GM18505 (cell line): Measurements from ENCODE around the gene SH3RF2.

Experiments used
- ATAC-seq: cut with Tn5 transposase; IDR thresholded peaks from one replicate; pipeline ENCODE4 v1.9.1; 2021; ENCODE audit not compliant: unreplicated experiment
- POLR2A ChIP-seq: IDR thresholded peaks from 4 replicates; pipeline ENCODE4 v1.6.1; 2011; ENCODE audit warnings: borderline replicate concordance; ENCODE audit not compliant: insufficient read depth, insufficient read length; ENCODE audit errors: extremely low read depth

The SH3RF2 gene

DNA sequence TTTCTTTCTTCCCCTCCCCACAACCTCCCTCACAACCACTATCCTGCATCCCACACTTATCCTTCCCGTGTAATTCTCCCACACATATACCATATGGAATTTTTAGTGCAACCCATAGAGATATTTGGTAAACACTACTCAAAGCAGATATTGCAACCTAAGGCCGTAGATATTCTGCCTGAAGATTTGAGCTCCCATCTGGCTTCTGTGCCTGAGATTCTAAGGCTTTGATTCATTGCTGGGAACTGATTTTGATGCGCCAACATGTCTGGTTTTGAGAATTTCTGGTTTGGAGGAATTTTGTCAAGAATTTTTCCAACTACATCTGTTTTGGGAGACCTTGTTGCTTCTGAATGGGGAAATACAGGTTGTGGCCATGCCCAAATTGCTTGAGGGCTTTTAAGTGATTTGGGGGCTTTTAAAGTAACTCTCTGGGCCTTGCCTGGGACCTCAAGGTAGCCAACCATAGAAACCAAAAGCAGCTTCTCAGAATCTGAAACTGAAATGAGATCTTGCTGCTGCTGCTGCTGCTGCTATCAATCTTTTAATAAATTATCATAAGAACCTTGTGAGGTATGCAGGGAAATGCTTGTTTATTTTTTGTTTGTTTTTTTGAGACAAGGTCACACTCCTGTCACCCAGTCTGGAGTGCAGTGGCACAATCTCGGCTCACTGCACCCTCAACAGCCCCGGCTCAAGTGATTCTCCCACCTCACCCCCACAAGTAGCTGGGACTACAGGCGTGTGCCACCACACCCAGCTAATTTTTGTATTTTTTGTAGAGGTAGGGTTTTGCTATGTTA lies 132.8 kb downstream of the SH3RF2 start:
- TF ChIP-seq POLR2A: no peak
- ATAC-seq: peak; percentile 75

DNA sequence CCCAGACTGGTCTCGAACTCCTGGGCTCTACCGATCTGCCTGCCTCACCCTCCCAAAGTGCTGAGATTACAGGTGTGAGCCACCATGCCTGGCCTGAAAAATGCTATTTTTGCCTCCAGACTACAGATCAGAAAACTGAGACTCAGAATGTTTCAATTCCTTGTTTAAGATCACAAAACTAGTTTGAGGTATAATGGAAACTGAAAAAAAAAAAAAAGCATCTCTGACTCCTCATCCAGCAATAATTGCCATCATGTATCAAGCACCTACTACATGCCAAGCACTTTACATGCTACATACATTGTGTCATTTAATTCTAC lies 133.4 kb downstream of the SH3RF2 start:
- no peak for ATAC-seq
- no peak for TF ChIP-seq POLR2A

DNA sequence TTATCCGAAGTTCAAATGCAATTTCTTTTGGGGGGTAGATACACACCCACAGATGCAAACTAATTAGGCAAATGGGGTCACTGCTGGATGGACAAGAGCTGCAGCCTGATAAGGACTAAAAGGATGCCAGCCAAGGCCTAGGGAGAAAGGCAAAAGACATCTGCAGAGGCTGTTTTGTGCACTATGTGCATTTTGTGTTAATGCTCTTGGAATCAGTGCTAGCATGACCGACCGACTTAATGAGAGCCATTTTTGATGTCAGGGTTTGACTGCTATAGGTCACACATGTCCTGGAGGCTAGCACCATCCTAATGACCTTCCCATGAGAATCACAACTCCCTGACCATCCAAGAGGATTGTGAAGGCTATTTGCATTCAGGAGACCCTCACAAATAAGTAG lies 134.4 kb downstream of the SH3RF2 start:
- no peak for ATAC-seq
- no peak for TF ChIP-seq POLR2A

DNA sequence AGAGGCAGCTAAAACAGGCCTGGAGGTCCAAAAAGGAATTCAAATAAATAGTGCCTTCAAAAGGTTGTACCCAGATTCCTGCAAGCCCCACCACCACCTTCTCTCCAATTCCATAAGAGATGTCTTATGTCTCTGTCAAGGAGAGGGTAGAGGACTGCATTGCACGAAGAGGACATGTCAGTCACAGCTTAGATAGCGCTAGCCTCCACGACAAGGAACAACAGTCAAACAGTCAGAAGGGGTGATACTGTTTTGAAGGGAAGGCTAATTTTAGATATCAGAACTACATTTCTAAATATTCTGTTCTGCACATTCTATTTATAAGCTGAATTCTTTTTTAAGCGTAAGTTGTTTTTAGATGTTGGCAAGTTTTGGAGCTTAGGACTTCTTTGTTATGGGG lies 134.8 kb downstream of the SH3RF2 start:
- ATAC-seq: no peak
- no peak for TF ChIP-seq POLR2A

DNA sequence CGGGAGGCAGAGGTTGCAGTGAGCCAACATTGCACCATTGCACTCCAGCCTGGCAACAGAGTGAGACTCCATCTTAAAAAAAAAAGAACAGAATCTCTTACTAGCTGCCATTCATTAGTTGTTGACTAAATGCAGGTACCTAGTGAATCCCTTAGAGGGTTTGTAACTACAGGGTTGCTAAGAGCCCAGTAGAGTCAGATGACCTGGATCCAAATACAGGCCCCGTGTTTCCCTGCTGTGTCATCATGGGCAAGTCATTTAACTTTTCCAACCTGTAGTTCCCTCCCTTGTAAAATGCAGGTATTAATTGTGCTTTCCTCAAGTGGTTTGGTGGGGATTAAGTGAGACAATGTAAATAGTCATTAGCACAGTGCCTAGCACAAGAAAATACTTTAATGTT lies 136.2 kb downstream of the SH3RF2 start:
- no peak for ATAC-seq

DNA sequence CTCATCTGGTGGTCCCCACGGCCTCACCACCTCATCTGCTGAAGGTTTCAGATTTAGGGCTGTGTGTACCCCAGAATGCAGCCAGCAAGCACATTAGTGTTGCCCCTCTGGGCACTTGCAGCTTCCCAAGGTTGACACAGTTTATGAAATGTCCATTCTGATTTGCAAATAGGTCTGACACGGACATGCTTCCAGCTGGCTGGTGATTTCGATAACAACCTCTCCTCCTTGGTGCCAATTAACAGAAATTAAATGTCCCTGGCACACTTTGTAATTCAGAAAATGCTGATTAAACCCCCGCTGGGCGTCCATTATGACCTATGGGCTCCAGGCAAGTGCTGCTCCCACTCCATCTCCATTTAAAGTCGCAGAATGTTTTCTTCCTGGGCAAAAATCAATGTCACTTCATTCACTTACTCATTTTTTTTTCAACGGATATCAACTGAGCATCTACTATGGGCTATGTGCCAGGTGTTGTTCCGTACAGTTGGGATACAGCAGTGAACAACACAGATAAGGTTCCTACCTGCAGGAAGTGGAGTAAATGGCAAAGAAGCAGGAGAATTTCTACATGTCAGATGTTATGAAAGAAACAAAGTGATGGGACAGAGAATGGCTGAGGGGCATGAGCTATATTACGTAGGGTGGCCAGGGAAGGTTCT lies 137.0 kb downstream of the SH3RF2 start:
- ATAC-seq: no peak
- TF ChIP-seq POLR2A: no peak

More for the DNA sequence above, 136.2 kb downstream of the SH3RF2 start:
- no peak for TF ChIP-seq POLR2A

DNA sequence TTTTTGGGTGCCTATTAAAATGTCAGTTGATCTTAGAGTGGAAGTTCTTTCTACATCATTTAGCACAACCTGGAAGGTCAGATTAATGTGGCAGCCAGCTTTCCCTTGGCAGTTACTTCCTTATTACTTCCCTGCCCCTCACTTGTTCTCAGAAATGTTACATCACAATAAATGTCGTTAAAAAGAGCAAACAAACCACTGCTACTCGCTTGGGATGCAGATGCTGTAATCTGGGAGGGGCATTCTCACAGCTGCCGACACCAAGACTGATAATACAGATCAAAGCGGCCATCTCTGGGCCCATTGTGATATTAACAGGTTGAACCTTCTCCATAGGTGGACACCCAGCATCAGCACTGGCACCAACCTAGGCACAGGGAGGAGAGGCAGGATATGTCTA lies 139.7 kb downstream of the SH3RF2 start:
- no peak for ATAC-seq
- no peak for TF ChIP-seq POLR2A

DNA sequence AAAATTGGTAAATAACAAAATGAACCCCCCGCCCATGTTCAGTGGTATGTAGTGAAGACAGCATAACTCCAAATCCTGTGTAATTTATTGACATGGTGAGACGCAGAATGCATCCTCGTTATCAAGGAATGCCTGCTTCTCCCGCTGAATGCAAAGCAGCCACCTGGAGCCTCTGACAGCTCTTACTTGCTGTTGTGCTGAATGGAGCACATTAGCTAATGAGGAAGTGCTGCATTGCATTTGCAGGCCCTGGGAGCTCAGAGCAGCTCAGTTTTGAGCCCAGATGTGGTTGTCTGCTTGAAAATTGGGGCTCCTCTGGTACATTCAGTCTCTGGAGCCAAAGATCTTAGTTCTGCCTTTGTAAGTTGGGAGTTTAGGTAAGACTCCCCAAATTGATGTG lies 140.1 kb downstream of the SH3RF2 start:
- no peak for ATAC-seq

DNA sequence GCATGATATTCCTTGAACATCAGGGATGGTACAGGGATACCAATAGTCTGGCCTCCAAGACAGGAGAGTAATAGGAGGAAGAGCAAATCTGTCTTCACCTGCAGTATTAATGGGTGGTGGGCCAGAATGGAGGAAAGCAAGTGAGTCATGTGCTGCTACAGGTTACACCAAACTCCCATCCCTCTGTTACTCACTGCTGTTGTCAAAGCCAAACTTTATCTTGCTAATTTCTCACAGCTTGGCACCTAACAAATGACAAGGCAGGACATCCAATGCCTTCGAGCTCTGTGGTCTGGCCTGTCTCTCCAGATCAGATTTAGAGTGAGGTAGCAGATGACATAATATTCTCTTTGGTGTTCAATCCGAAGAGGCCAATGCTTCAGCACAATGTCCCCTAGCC lies 142.2 kb downstream of the SH3RF2 start:
- ATAC-seq: no peak
- no peak for TF ChIP-seq POLR2A

More for the DNA sequence above, 140.1 kb downstream of the SH3RF2 start:
- no peak for TF ChIP-seq POLR2A

DNA sequence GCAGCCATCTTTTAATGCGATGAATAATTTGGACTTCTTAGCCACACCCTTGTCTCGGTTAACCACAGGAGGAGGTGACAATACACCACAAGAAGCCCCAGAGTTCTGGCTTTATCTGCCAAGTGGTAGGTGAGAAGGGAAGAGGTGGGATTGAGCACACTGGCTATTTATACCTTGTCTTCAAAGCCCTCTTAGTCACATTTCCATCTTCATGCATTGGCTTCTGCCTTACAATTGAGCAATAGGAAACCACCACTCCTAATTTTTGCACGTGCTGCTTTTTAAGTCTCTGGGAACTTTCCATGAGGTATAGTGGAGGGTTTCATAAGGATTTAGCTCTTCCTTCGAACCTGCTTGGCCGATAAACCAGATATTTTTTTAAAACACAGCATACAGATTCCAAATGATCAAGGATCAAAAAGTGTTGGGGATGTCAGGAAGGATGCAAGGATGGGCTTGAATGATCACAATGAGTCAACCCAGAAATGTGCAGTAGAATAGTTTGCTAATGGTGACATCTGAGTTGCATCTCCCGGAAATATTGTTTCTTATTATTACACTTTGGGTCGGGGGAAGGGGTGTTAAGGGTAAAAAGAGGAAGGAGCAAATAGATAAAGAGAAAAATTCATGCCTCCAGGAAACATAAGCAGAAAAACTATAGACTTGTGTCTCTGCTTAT lies 143.5 kb downstream of the SH3RF2 start:
- TF ChIP-seq POLR2A: no peak
- ATAC-seq: peak; percentile 38

DNA sequence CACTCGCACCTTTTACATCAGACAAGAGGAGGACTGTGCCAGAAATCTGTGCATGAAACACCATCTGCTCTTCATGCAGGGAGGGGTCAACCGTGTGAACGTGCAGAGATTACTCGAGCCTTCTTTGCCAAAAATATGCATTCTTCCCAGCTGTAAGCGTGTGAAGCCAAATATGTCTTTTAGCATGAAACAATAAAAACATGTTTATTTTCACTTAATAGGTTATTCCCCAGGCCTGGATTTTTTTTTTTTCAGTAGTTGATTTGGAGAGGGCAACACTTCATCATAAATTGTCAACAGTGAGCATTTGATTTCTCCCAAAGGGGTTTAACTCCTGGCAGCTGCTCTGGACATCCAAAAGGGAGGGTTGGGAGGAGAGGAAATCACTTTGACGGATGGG lies 145.2 kb downstream of the SH3RF2 start:
- TF ChIP-seq POLR2A: no peak
- ATAC-seq: no peak

DNA sequence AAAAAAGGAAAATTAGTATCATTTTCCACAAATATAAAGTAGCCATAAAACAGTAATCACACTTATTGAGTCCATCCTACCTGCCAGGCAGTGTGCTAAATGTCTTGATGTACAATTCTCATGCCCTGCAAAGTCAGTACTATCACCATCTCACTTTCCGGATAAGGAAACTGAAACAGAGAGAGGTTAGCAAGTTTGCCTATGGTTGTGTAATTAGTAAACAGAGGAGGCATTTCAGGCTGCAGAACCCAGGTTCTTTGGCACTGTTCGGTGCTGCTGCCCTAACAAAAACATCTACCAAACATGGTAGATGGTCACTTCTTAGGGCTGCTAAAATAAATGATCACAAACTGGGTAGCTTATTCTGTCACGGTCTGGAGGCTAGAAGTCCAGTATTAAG lies 146.4 kb downstream of the SH3RF2 start:
- no peak for TF ChIP-seq POLR2A
- ATAC-seq: peak; percentile 85

DNA sequence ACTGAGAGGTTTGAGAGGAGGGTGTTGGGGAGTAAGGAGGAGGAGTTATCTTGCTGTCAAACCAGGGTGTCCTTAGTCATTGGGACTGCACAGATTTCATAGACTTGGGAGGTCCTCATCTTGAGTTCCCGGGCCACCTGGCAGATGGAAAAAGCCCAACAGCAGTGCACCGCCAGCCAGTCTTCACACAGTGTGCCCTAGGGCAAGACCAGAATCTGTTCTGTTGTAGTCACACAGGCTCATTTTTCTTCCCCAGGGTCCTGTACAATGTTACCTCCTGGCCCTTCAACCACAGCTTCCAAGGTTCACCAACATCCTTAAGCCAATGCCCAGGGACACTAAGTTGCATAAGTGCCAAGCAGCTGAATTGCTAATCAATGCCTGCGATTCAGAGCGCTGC lies 148.0 kb downstream of the SH3RF2 start:
- TF ChIP-seq POLR2A: no peak
- ATAC-seq: no peak

DNA sequence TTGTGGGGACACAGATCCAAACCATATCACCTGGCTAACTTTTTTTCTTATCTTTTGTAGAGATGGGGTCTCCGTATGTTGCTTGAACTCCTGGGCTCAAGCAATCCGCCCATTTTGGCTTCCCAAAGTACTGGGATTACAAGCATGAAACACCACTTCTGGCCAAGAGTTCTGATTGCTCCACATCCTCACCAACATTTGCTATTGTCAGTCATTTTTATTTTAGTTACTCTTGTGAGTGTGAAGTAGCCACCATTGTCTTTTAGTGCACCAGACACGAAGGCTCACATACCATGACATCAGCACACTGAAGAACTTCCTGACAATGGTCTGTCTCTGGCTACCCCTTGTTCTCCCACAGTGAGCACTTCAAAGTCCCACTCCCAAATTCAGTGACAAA lies 151.7 kb downstream of the SH3RF2 start:
- TF ChIP-seq POLR2A: no peak
- ATAC-seq: no peak
